Measurements from ENCODE around the gene CDK5R1. TPM values are rescaled to one million over a fixed set of nuclear protein-coding genes. Genes with fewer than 3 reads are reported as not detected.

Gene CDK5R1
- polyA plus RNA-seq, 1 of the 3 experiments (the other 2 are of a cell fraction): 1.4 TPM

DNA sequence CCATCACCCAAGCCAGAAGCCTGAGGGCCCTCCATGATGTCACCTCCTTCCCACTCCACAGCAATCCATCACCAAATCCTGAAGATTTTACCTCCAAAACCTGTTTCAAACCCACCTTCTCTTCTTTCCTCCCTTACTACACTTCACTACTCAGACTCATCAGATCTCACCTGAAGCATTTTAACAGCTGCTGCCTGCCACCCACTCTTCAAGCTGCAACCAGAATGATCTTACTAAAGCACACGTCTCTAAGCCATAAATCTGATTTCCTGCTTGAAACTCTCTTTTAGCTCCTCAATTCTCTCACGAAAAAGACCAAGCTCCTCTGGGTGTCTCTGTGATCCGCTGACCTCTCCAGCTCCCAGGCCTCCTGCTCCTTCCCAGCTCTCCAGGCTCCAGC is 46.5 kb downstream of the CDK5R1 start:
- ChIA-PET CTCF (interaction anchor here (0.8 kb wide), 1 partner anchor 13 kb away, joined by 3 read pairs; no protein-coding TSS in a partner anchor), POLR2A (interaction anchor here (0.7 kb wide), 1 partner anchor 47 kb away, joined by 3 read pairs; the partner anchor contains the start of gene CDK5R1)
- Histone ChIP-seq H3K4me2 (no peak overlapping the region), H3K4me1 (ENCODE audit: control insufficient read depth in 1 of 2, insufficient read depth in 2 of 2, low read depth in 1 of 2, low read length in 1 of 2) (no peaks in the 10 kb centered on the region), H3K27me3 (ENCODE audit: insufficient read depth) (no peaks in the 10 kb centered on the region), H3K27ac (ENCODE audit: low read depth in 2 of 2, low read length in 1 of 2) (no peak overlapping the region), H3K9ac (no peak overlapping the region), H4K20me1 (ENCODE audit: insufficient read depth) (no peaks in the 10 kb centered on the region), H3K4me3 (ENCODE audit: low read depth in 2 of 2, low read length in 1 of 2) (no peak overlapping the region), H2AFZ (ENCODE audit: low read depth) (no peak overlapping the region), H3K9me2 (no peaks in the 10 kb centered on the region), H3K9me3 (no peaks in the 10 kb centered on the region), H3K36me3 (replicated peaks in 1 of 2; ENCODE audit: control insufficient read depth in 1 of 2, insufficient read depth in 2 of 2, low read length in 1 of 2) (peaks cover 0 to 3% of the 10 kb centered on the region in 2 experiments), H3K79me2 (ENCODE audit: insufficient read depth) (no peaks in the 10 kb centered on the region), H3F3A (replicated peaks; ENCODE audit: insufficient read depth) (peaks cover 3% of the 10 kb centered on the region)
- TF ChIP-seq, protein P1, sequence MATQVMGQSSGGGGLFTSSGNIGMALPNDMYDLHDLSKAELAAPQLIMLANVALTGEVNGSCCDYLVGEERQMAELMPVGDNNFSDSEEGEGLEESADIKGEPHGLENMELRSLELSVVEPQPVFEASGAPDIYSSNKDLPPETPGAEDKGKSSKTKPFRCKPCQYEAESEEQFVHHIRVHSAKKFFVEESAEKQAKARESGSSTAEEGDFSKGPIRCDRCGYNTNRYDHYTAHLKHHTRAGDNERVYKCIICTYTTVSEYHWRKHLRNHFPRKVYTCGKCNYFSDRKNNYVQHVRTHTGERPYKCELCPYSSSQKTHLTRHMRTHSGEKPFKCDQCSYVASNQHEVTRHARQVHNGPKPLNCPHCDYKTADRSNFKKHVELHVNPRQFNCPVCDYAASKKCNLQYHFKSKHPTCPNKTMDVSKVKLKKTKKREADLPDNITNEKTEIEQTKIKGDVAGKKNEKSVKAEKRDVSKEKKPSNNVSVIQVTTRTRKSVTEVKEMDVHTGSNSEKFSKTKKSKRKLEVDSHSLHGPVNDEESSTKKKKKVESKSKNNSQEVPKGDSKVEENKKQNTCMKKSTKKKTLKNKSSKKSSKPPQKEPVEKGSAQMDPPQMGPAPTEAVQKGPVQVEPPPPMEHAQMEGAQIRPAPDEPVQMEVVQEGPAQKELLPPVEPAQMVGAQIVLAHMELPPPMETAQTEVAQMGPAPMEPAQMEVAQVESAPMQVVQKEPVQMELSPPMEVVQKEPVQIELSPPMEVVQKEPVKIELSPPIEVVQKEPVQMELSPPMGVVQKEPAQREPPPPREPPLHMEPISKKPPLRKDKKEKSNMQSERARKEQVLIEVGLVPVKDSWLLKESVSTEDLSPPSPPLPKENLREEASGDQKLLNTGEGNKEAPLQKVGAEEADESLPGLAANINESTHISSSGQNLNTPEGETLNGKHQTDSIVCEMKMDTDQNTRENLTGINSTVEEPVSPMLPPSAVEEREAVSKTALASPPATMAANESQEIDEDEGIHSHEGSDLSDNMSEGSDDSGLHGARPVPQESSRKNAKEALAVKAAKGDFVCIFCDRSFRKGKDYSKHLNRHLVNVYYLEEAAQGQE (IDR thresholded peaks at IDR 0.05; ENCODE audit: low read depth, low read length): no peak
- TF ChIP-seq, protein P2, sequence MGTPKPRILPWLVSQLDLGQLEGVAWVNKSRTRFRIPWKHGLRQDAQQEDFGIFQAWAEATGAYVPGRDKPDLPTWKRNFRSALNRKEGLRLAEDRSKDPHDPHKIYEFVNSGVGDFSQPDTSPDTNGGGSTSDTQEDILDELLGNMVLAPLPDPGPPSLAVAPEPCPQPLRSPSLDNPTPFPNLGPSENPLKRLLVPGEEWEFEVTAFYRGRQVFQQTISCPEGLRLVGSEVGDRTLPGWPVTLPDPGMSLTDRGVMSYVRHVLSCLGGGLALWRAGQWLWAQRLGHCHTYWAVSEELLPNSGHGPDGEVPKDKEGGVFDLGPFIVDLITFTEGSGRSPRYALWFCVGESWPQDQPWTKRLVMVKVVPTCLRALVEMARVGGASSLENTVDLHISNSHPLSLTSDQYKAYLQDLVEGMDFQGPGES (IDR thresholded peaks at IDR 0.05; ENCODE audit: low read depth, low read length): no peak
- TF ChIP-seq JUND (IDR thresholded peaks at IDR 0.05) (no peak), EP300 (IDR thresholded peaks at IDR 0.05; ENCODE audit: borderline replicate concordance in 1 of 2, low read depth in 1 of 2, low read length in 1 of 2) (no peak), RXRA (IDR thresholded peaks at IDR 0.05; ENCODE audit: borderline replicate concordance, low read depth) (no peak)
- no peak for DNase-seq
- 88% methylated on average over 3 of the region's 3 CpGs for WGBS (ENCODE audit: low lambda C conversion rate)

DNA sequence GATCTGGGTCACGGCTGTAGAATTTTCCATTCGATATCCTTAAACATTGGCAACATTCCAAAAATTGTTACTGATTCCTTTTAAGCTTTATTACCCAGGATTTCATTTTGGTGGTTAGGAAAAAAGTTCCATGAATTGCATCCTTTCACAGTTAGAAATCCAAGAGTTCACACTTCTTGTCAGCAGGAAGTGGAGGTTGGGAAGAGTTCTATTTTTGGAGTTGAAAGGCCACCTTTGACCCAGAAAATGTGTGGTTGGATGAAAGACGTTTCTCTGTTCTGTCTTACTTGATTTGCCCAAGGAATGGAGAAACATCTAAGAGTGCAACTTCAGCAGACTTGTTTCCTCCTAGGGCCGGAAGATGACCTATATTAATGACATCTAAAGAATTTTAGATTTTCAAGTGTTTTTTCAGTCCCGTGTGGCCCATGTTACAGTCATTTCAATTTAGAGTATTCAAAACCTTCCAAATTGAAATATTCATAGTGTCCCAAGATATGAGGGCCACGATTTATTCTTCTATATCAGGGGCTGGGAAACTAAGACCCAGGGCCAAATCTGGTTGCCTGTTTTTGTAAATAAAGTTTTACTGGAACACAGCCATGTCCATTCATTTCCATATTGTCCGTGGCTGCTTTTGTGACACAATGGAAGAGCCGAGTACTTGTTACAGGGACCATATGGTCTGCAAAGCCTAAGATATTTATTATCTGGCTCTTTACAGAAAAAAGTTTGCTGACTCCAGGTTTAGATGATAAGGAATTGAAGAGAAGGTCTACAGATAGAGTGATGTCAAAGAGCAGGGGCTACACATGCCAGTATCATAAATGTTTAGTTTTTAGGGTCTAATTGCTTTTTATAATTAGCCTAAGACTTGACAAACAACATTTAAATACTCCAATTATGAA is 50.2 kb downstream of the CDK5R1 start:
- Histone ChIP-seq H3K9me3 (no peaks in the 10 kb centered on the region), H3K9ac (no peak overlapping the region), H3K9me2 (no peaks in the 10 kb centered on the region), H3K79me2 (ENCODE audit: insufficient read depth) (no peaks in the 10 kb centered on the region), H3K4me2 (no peak overlapping the region), H3K4me3 (ENCODE audit: low read depth in 2 of 2, low read length in 1 of 2) (no peak overlapping the region), H3K27me3 (ENCODE audit: insufficient read depth) (no peaks in the 10 kb centered on the region), H4K20me1 (ENCODE audit: insufficient read depth) (no peaks in the 10 kb centered on the region), H3K27ac (ENCODE audit: low read depth in 2 of 2, low read length in 1 of 2) (no peak overlapping the region), H3F3A (replicated peaks; ENCODE audit: insufficient read depth) (peaks cover 3% of the 10 kb centered on the region), H3K36me3 (replicated peaks in 1 of 2; ENCODE audit: control insufficient read depth in 1 of 2, insufficient read depth in 2 of 2, low read length in 1 of 2) (peaks cover 0 to 3% of the 10 kb centered on the region in 2 experiments), H3K4me1 (ENCODE audit: control insufficient read depth in 1 of 2, insufficient read depth in 2 of 2, low read depth in 1 of 2, low read length in 1 of 2) (no peaks in the 10 kb centered on the region), H2AFZ (ENCODE audit: low read depth) (no peak overlapping the region; the same call in 1 of the 2 replicates)
- DNase-seq: no peak
- POLR2A ChIA-PET: no interaction called here
- CTCF ChIA-PET: no interaction called here
- no peak for TF ChIP-seq TEAD4 (IDR thresholded peaks at IDR 0.05; ENCODE audit: borderline replicate concordance, insufficient read depth)
- 82% methylated on average over 8 of the region's 8 CpGs for WGBS (ENCODE audit: low lambda C conversion rate)

Small RNA genes lying within 50 kb of the gene (small RNA-seq; reads per million reads assigned to genes)
- gene RF00019: 0 reads per million in 7 experiments

Other genes with a start within 250 kb of the CDK5R1 start
- 0.39 and 0.72 TPM in 2 replicates for gene RHBDL3, start 221.2 kb upstream of the CDK5R1 start, polyA plus RNA-seq (2012; rRNA removed)
- 14.2 and 19.4 TPM in 2 replicates for gene C17orf75, start 144.8 kb upstream of the CDK5R1 start, polyA plus RNA-seq (2012; rRNA removed)
- gene ZNF207, start 136.8 kb upstream of the CDK5R1 start, polyA plus RNA-seq (2012; rRNA removed): 122 and 167 TPM in 2 replicates
- gene PSMD11, start 42.5 kb upstream of the CDK5R1 start, polyA plus RNA-seq (2012; rRNA removed): 63.1 and 81.9 TPM in 2 replicates

All from SK-N-SH (cell line).